Measurements from ENCODE around the gene RAB3D. TPM values are rescaled to one million over a fixed set of nuclear protein-coding genes. Genes with fewer than 3 reads are reported as not detected.

Gene RAB3D, protein sequence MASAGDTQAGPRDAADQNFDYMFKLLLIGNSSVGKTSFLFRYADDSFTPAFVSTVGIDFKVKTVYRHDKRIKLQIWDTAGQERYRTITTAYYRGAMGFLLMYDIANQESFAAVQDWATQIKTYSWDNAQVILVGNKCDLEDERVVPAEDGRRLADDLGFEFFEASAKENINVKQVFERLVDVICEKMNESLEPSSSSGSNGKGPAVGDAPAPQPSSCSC
- total RNA-seq (2012; rRNA removed) (4.8 and 5.0 TPM in 2 replicates), polyA plus RNA-seq (2012; rRNA removed) (5.0 and 5.5 TPM in 2 replicates), Bru-seq, nascent RNA (percentile 47 among the genes with signal in this experiment), BruChase-seq, experiment 1, labeled RNA remaining after a 6-hour chase (percentile 63 among the genes with signal in this experiment), BruChase-seq, experiment 2, labeled RNA remaining after a 2-hour chase (percentile 57 among the genes with signal in this experiment)
- polyA plus RNA-seq (2012; cell fraction: cytosol; rRNA removed) = 5.5 and 6.5 TPM in 2 replicates
- polyA plus RNA-seq (2012; cell fraction: nucleus; rRNA removed; ENCODE audit: low replicate concordance) = 6.6 and 12.2 TPM in 2 replicates
- long read RNA-seq, full-length matches to known transcripts = 9 of 14 reads
- long read RNA-seq, partial matches to known transcripts = 0 of 14 reads
- long read RNA-seq, other reads (novel, unspliced or antisense) = 5 of 14 reads

DNA sequence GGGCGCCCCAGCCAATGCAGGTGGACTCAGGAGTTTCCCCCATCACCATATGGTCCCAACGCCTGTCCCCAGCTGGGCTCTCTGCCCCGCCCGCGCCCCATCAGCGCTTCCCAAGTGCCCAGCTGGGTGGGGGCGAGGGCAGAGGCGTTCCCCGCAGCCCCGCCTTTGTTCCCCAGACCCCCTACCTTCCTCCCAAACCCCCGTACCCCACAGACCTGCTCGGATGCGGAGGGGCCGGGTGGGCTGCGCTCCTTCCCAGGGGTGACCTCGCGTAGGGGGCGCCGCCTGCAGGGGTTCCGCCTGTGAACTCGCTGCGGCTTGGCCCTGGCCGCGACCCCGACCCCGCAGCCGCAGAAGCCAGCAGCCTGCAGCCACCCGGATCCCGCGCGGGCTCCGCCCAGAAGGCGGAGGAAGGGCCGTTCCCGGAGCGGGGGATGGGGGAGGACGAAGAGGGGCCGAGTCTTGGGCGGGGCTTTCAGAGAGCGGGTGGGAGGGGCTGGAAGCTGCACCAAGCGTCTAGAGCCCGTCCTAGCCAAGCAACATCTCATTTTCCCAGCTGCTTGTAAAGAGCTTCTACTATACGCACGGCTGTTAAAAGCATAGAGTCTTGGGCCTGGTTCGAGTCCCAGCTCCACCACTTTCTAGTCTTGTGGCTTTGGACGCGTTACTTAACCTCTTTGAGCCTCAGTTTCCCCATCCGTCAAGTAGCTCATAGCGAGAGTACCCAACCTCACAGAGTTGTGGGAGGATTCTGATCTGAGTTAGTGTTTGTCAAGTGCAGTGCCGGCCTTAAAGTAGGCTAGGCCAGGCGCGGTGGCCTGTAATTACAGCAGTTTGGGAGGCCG, at the start of gene RAB3D:
TSS of gene RAB3D (minus strand) at position 404 of the 845 bp plus-strand sequence. CDS start 2,258 bp downstream, outside the sequence.
- dilution Hi-C loops (cut with HindIII; ENCODE audit: low sequenced_read_pairs, unreplicated experiment) = no loop called here
- ChIA-PET CTCF (no interaction called here), POLR2A (ENCODE audit: unreplicated experiment) (no interaction called here)
- peak within 1 kb of the TSS; percentile 73 for H3K9ac ChIP-seq (ENCODE audit: low read depth, low read length)
- H4K20me1 ChIP-seq (ENCODE audit: insufficient read depth, low read length) = peaks cover 9% of the 10 kb centered on the region; the same call in 1 of the 2 replicates
- H3K4me3 ChIP-seq (ENCODE audit: insufficient read depth, low read depth, low read length) = peak within 1 kb of the TSS; percentile 85
- peak within 1 kb of the TSS; percentile 66 for H2AK9ac ChIP-seq (replicated peaks; ENCODE audit: low read depth, low read length, poor library complexity)
- no peak within 1 kb of the TSS for H2BK5ac ChIP-seq (ENCODE audit: low read depth, low read length, poor library complexity, severe bottlenecking)
- BruUV-seq (replicated peaks) = no TSS peak
- H3K18ac ChIP-seq (ENCODE audit: low read depth, low read length) = peak within 1 kb of the TSS; percentile 49
- H3K27me3 ChIP-seq (ENCODE audit: control insufficient read depth, insufficient read depth, low read length) = no peaks in the 10 kb centered on the region
- H3K23ac ChIP-seq (ENCODE audit: low read depth, low read length) = peak within 1 kb of the TSS; percentile 68; the same call in 1 of the 2 replicates
- H3K4me1 ChIP-seq (ENCODE audit: control insufficient read depth, insufficient read depth, low read length) = peaks cover 8% of the 10 kb centered on the region
- peak within 1 kb of the TSS; percentile 49; the same call in 1 of the 2 replicates for H2BK20ac ChIP-seq (ENCODE audit: low read depth, low read length)
- peak within 1 kb of the TSS; percentile 95 for H3K14ac ChIP-seq (replicated peaks; ENCODE audit: low read depth, low read length)
- peak within 1 kb of the TSS; percentile 86 for H3K4me2 ChIP-seq (ENCODE audit: low read depth, low read length)
- in situ Hi-C loops (cut with MboI; ENCODE audit: low sequenced_read_pairs) = no loop called here
- H3K9me1 ChIP-seq (ENCODE audit: insufficient read depth, low read length) = peaks cover 8% of the 10 kb centered on the region
- H2AK5ac ChIP-seq (ENCODE audit: low read depth, low read length) = peak within 1 kb of the TSS; percentile 75
- peak within 1 kb of the TSS; percentile 54 for H3K56ac ChIP-seq (ENCODE audit: extremely low read depth, insufficient read depth, low read length)
- no peak within 1 kb of the TSS; the same call in 1 of the 3 replicates for H2BK15ac ChIP-seq (ENCODE audit: low read depth, low read length)
- intact Hi-C loops (cut with micrococcal nuclease) = loop anchor here (1.0 to 2.0 kb wide), 2 partner anchors 15 to 45 kb away; no protein-coding TSS in a partner anchor
- H3K36me3 ChIP-seq (ENCODE audit: control insufficient read depth, insufficient read depth, low read length) = peaks cover 18% of the 10 kb centered on the region
- H2BK120ac ChIP-seq (ENCODE audit: low read depth, low read length) = peak within 1 kb of the TSS; percentile 32; the same call in 1 of the 2 replicates
- 1% methylated on average over 17 of the region's 53 CpGs; no CpG with 5 or more reads in 1 of the 2 experiments for WGBS, 2 experiments (ENCODE audit: extremely low coverage in 2 of 2, insufficient read length in 1 of 2)
- H4K8ac ChIP-seq (ENCODE audit: low read depth in 2 of 2, low read length in 2 of 2) = peak within 1 kb of the TSS; percentile 24 to 86; a peak in 3 of 4 replicates
- DNase-seq (peak; percentile 77), ATAC-seq (ENCODE audit: low read depth) (peak; percentile 99)
- peak within 1 kb of the TSS; percentile 93 for H2AFZ ChIP-seq (replicated peaks; ENCODE audit: low read length, poor library complexity)
- peak within 1 kb of the TSS; percentile 60 for H3K27ac ChIP-seq (ENCODE audit: insufficient read depth, low read length)
- H3K79me1 ChIP-seq (ENCODE audit: low read depth in 1 of 2, low read length in 2 of 2) = peaks cover 0 to 22% of the 10 kb centered on the region in 2 experiments; a peak in 3 of 4 replicates
- peak within 1 kb of the TSS; percentile 41; the same call in 1 of the 2 replicates for H4K5ac ChIP-seq (ENCODE audit: low read depth, low read length)
- peak within 1 kb of the TSS; percentile 74 for H3K4ac ChIP-seq (ENCODE audit: low read depth, low read length)
- H4K91ac ChIP-seq (ENCODE audit: insufficient read depth, low read depth, low read length) = peak within 1 kb of the TSS; percentile 52
- TF ChIP-seq RAD21 (IDR thresholded peaks at IDR 0.05; ENCODE audit: low read length) (0 out of 2 replicates have a peak, but pooled peaks have one; percentile 6), USF2 (IDR thresholded peaks at IDR 0.05; ENCODE audit: low read depth, low read length) (no peak), MAZ (IDR thresholded peaks at IDR 0.05; ENCODE audit: borderline replicate concordance, low read depth, low read length) (peak; percentile 83; the same call in 1 of the 2 replicates)
- no peaks in the 10 kb centered on the region for H3K9me3 ChIP-seq (ENCODE audit: control insufficient read depth, insufficient read depth, low read length)
